HepG2 (cell line): ENCODE data around the gene ARPC1B. TPM values are rescaled to one million over a fixed set of nuclear protein-coding genes. Genes with fewer than 3 reads are reported as not detected.

Experiments used
- ATAC-seq: fragments of 200-7000 bp; cut with Tn5 transposase; 3 replicates; pipeline ENCODE4 v1.9.1; 2020; ENCODE audit warnings: mild to moderate bottlenecking, moderate library complexity
- BruUV-seq: library from RNA; stranded (reverse); fragments of 400-500 nt; replicated peaks from 2 replicates; lab custom pipeline; 2021; lab: Mats Ljungman, UMichigan
- CTCF ChIA-PET: fragments of 300-600 bp; formaldehyde crosslinking; extraction: SDS; loops from one replicate; lab custom pipeline; 2021; ENCODE audit warnings: low total read pairs, inconsistent platforms, low intra/inter-chr PET ratio; lab: Yijun Ruan, JAX
- POLR2A ChIA-PET: fragments of 350-600 bp; sonication (Branson Sonifier 250); formaldehyde crosslinking; loops from one replicate; lab custom pipeline; 2020; ENCODE audit warnings: antibody characterized with exemption, inconsistent platforms; lab: Yijun Ruan, JAX
- DNase-seq: peaks from one replicate; pipeline ENCODE4 v3.0.0-alpha.2; 2015; ENCODE audit warnings: low spot score
- FAIRE-seq: peaks from 3 replicates; lab custom pipeline; 2011; peaks lifted over from hg19 to GRCh38; lab: Jason Lieb, UNC
- H2AFZ ChIP-seq: one replicate; pipeline ENCODE4 v1.6.1; 2011; ENCODE audit warnings: low read length, inconsistent platforms
- H3K27ac ChIP-seq: fragments of 300-600 bp; 3 replicates; pipeline ENCODE4 v1.8.0; 2011; ENCODE audit warnings: mixed run types, mild to moderate bottlenecking, mixed read lengths, low read length, inconsistent platforms; ENCODE audit not compliant: insufficient read depth; ENCODE audit errors: extremely low read length
- H3K27me3 ChIP-seq, 2 experiments: fragments of 200-600 bp in 1 of 2; 2 replicates in 1 of 2; 3 replicates in 1 of 2; pipeline versions ENCODE4 v1.6.0 to v1.8.0; 2011; ENCODE audit warnings: low read length in 2 of 2, mild to moderate bottlenecking in 2 of 2, moderate library complexity in 2 of 2, inconsistent platforms in 1 of 2; ENCODE audit not compliant: insufficient read depth in 2 of 2, control insufficient read depth in 1 of 2
- H3K36me3 ChIP-seq, 2 experiments: fragments of 200-600 bp in 1 of 2; replicated peaks in 1 of 2; 2 replicates in 1 of 2; 3 replicates in 1 of 2; pipeline versions ENCODE4 v1.5.1 to v1.8.0; 2011; ENCODE audit warnings: low read length in 2 of 2, inconsistent platforms in 1 of 2; ENCODE audit not compliant: insufficient read depth in 2 of 2, control insufficient read depth in 1 of 2
- H3K4me1 ChIP-seq: 2 replicates; pipeline ENCODE4 v1.5.1; 2012; ENCODE audit warnings: low read length, inconsistent platforms; ENCODE audit not compliant: insufficient read depth
- H3K4me2 ChIP-seq: 2 replicates; pipeline ENCODE4 v1.6.0; 2011; ENCODE audit warnings: low read depth, low read length, inconsistent platforms
- H3K4me3 ChIP-seq, 3 experiments: fragments of 200-600 bp in 1 of 3; sonication (generic), shearing (Covaris generic) in 1 of 3; replicated peaks in 1 of 3; 2 replicates each; pipeline ENCODE4 v1.5.1; 2011 to 2016; ENCODE audit warnings: low read length in 3 of 3, inconsistent platforms in 2 of 3, low read depth in 2 of 3, mild to moderate bottlenecking in 2 of 3, control low read depth in 1 of 3, mixed read lengths in 1 of 3; ENCODE audit not compliant: insufficient read depth in 1 of 3
- H3K79me2 ChIP-seq: one replicate; pipeline ENCODE4 v1.6.1; 2011; ENCODE audit warnings: low read length, inconsistent platforms; ENCODE audit not compliant: insufficient read depth
- H3K9ac ChIP-seq: 2 replicates; pipeline ENCODE4 v1.6.0; 2011; ENCODE audit warnings: mild to moderate bottlenecking, low read depth, low read length, inconsistent platforms; ENCODE audit not compliant: insufficient read depth
- H3K9me3 ChIP-seq: 2 replicates; pipeline ENCODE4 v1.5.1; 2012; ENCODE audit warnings: mild to moderate bottlenecking, low read length
- H4K20me1 ChIP-seq: 2 replicates; pipeline ENCODE4 v1.6.0; 2011; ENCODE audit warnings: inconsistent platforms, mild to moderate bottlenecking, low read length, moderate library complexity; ENCODE audit not compliant: insufficient read depth
- ARNT2 ChIP-seq: sonication (generic); formaldehyde crosslinking; IDR thresholded peaks from 2 replicates; pipeline ENCODE4 v1.8.0; 2022; ENCODE audit warnings: mild to moderate bottlenecking, low read depth, missing genetic modification reagents, moderate library complexity
- CREB1 ChIP-seq, 2 experiments: fragments of 450-650 bp in 1 of 2; IDR thresholded peaks; 2 replicates each; pipeline ENCODE4 v1.6.1; 2016 to 2017; ENCODE audit warnings: control low read depth in 1 of 2, mild to moderate bottlenecking in 1 of 2, missing compliant biosample characterization in 1 of 2, missing genetic modification characterization in 1 of 2
- KDM5A ChIP-seq: fragments of 200-600 bp; sonication (generic); IDR thresholded peaks from 2 replicates; pipeline ENCODE4 v1.7.0; 2018; ENCODE audit warnings: antibody characterized with exemption, mild to moderate bottlenecking, low read length, borderline replicate concordance
- POLR2AphosphoS5 ChIP-seq: IDR thresholded peaks from 2 replicates; pipeline ENCODE4 v1.6.1; 2012; ENCODE audit warnings: low read depth, low read length
- SAP130 ChIP-seq: IDR thresholded peaks from 2 replicates; pipeline ENCODE4 v1.6.1; 2016; ENCODE audit warnings: low read depth
- ZBTB7B ChIP-seq: sonication (generic); formaldehyde crosslinking; IDR thresholded peaks from 2 replicates; pipeline ENCODE4 v1.4.0; 2020; ENCODE audit warnings: missing genetic modification reagents
- ZNF552 ChIP-seq: sonication (generic); formaldehyde crosslinking; IDR thresholded peaks from 2 replicates; pipeline ENCODE4 v1.9.0; 2022; ENCODE audit warnings: missing genetic modification reagents, mild to moderate bottlenecking, borderline replicate concordance
- ZNF577 ChIP-seq: sonication (generic); formaldehyde crosslinking; IDR thresholded peaks from 2 replicates; pipeline ENCODE4 v1.4.0; 2020; ENCODE audit warnings: mild to moderate bottlenecking, low read depth, missing genetic modification reagents, borderline replicate concordance
- ZNF816 ChIP-seq: sonication (generic); formaldehyde crosslinking; IDR thresholded peaks from 2 replicates; pipeline ENCODE4 v1.8.0; 2022; ENCODE audit warnings: missing genetic modification reagents, mild to moderate bottlenecking, borderline replicate concordance
- WGBS: methylation state at CpG from one replicate; pipeline ENCODE4 v1.1.6; 2017; ENCODE audit warnings: low lambda C conversion rate; 5-methylcytosine and 5-hydroxymethylcytosine counted together
- in situ Hi-C: cut with HindIII; loops from 2 replicates; pipeline ENCODE4 v1.10.0; 2017; ENCODE audit warnings: low pct_unique_long_range_greater_than_20kb; ENCODE audit not compliant: extremely low pct_ligation_motif_present
- intact Hi-C: fragments of 100-400 bp; cut with micrococcal nuclease; formaldehyde crosslinking; loops from one replicate; pipeline ENCODE4 v1.10.0; 2022; ENCODE audit not compliant: unreplicated experiment
- polyA plus RNA-seq, 8 experiments: library from polyadenylated mRNA; depleted of rRNA in 3 of 8; stranded (reverse) in 7 of 8; unstranded in 1 of 8; fragments of >200 nt; fragmentation: Illumina TruSeq in 4 of 8; extraction: Trizol in 4 of 8; gene quantifications; 2 replicates each; pipeline versions ENCODE4 v1.2.1 to v1.2.3, GENCODE V29; 2011 to 2016; ENCODE audit warnings: low read depth in 4 of 8, missing spikeins in 1 of 8, mixed read lengths in 1 of 8; ENCODE audit not compliant: insufficient read depth in 1 of 8
- total RNA-seq, 5 experiments: library from RNA; depleted of rRNA; stranded (reverse); fragments of >200 nt; fragmentation: Illumina TruSeq; extraction: Trizol; gene quantifications; 2 replicates each; pipeline ENCODE4 v1.2.3, GENCODE V29; 2016; ENCODE audit warnings: low read depth in 1 of 5
- TF ChIP-seq, protein P1 (sequence below): sonication (generic); formaldehyde crosslinking; IDR thresholded peaks from 2 replicates; pipeline ENCODE4 v1.8.1; 2023; ENCODE audit warnings: mild to moderate bottlenecking, inconsistent platforms, moderate library complexity, missing genetic modification reagents, borderline replicate concordance
- TF ChIP-seq, protein P2 (sequence below): sonication (generic); formaldehyde crosslinking; IDR thresholded peaks from 2 replicates; pipeline ENCODE4 v1.4.0; 2020; ENCODE audit warnings: mild to moderate bottlenecking, missing genetic modification reagents
- TF ChIP-seq, protein P3 (sequence below): sonication (generic); formaldehyde crosslinking; IDR thresholded peaks from 2 replicates; pipeline ENCODE4 v1.9.0; 2022; ENCODE audit warnings: missing genetic modification reagents, mild to moderate bottlenecking, borderline replicate concordance
- TF ChIP-seq, protein P4 (sequence below): sonication (generic); formaldehyde crosslinking; conservative IDR thresholded peaks from 2 replicates; pipeline ENCODE4 v1.8.1; 2023; ENCODE audit warnings: missing genetic modification reagents
- TF ChIP-seq, protein P5 (sequence below): IDR thresholded peaks from 2 replicates; pipeline ENCODE4 v1.6.1; 2018; ENCODE audit warnings: missing genetic modification reagents, mild to moderate bottlenecking, missing compliant biosample characterization
- TF ChIP-seq, protein P6 (sequence below): sonication (generic); formaldehyde crosslinking; IDR thresholded peaks from 2 replicates; pipeline ENCODE4 v1.5.0; 2020; ENCODE audit warnings: missing genetic modification reagents, mild to moderate bottlenecking, borderline replicate concordance

Gene ARPC1B
- total and polyA plus RNA-seq, 2 of the 13 experiments (the other 11 are each of a cell fraction or from before 2014, with no cell fraction given) = 72.9 to 89.1 TPM

DNA sequence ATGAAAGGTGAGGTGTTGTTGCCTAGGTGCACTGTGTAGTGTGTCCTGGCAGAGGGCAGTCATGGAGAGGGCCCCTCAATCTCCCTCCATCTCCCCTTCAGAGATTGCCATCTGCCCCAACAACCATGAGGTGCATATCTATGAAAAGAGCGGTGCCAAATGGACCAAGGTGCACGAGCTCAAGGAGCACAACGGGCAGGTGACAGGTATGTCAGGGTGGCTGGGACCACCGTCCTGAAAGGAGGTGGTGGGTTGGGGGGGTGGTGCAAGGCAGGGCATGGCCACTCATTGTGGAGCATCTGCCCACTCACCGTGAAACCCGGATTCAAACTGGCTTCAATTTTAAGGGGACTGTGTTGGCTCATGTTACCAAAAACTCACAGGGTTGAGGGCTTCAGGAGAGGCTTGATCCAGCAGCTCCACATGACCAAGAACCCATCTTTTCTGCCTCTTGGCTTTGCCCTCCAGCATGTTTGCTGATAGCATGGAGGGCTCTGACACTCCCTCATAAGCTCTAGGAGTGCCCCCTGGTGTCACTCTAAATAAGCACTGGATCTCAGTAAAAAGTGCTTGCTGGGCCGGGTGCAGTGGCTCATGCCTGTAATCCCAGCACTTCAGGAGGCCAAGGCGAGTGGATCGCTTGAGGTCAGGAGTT lies 12.2 kb downstream of the ARPC1B start:
- POLR2A ChIA-PET = interaction anchor here (0.7 to 1.7 kb wide), 3 partner anchors 13 to 22 kb away, joined by 3 to 5 read pairs (median 5); partner anchors contain the start of genes BUD31 and PDAP1
- TF ChIP-seq CREB1 (IDR thresholded peaks at IDR 0.05) = no peak
- no peak for TF ChIP-seq CREB1 (CRISPR knock-in tag; IDR thresholded peaks at IDR 0.05)
- TF ChIP-seq, protein P1, sequence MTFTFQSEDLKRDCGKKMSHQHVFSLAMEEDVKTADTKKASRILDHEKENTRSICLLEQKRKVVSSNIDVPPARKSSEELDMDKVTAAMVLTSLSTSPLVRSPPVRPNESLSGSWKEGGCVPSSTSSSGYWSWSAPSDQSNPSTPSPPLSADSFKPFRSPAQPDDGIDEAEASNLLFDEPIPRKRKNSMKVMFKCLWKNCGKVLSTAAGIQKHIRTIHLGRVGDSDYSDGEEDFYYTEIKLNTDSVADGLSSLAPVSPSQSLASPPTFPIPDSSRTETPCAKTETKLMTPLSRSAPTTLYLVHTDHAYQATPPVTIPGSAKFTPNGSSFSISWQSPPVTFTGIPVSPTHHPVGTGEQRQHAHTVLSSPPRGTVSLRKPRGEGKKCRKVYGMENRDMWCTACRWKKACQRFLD (CRISPR knock-in tag) = no peak
- TF ChIP-seq ZBTB7B (CRISPR knock-in tag) = no peak
- TF ChIP-seq ZNF816 (CRISPR knock-in tag) = no peak
- TF ChIP-seq, protein P2, sequence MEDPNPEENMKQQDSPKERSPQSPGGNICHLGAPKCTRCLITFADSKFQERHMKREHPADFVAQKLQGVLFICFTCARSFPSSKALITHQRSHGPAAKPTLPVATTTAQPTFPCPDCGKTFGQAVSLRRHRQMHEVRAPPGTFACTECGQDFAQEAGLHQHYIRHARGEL (CRISPR knock-in tag) = no peak
- no peak for TF ChIP-seq KDM5A
- peak; percentile 38; the same call in 1 of the 2 replicates for TF ChIP-seq SAP130
- TF ChIP-seq, protein P3, sequence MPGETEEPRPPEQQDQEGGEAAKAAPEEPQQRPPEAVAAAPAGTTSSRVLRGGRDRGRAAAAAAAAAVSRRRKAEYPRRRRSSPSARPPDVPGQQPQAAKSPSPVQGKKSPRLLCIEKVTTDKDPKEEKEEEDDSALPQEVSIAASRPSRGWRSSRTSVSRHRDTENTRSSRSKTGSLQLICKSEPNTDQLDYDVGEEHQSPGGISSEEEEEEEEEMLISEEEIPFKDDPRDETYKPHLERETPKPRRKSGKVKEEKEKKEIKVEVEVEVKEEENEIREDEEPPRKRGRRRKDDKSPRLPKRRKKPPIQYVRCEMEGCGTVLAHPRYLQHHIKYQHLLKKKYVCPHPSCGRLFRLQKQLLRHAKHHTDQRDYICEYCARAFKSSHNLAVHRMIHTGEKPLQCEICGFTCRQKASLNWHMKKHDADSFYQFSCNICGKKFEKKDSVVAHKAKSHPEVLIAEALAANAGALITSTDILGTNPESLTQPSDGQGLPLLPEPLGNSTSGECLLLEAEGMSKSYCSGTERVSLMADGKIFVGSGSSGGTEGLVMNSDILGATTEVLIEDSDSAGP (CRISPR knock-in tag) = peak; percentile 23; the same call in 1 of the 2 replicates
- TF ChIP-seq, protein P4, sequence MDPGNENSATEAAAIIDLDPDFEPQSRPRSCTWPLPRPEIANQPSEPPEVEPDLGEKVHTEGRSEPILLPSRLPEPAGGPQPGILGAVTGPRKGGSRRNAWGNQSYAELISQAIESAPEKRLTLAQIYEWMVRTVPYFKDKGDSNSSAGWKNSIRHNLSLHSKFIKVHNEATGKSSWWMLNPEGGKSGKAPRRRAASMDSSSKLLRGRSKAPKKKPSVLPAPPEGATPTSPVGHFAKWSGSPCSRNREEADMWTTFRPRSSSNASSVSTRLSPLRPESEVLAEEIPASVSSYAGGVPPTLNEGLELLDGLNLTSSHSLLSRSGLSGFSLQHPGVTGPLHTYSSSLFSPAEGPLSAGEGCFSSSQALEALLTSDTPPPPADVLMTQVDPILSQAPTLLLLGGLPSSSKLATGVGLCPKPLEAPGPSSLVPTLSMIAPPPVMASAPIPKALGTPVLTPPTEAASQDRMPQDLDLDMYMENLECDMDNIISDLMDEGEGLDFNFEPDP (CRISPR knock-in tag) = no peak
- no peak for TF ChIP-seq ZNF577
- TF ChIP-seq, protein P5, sequence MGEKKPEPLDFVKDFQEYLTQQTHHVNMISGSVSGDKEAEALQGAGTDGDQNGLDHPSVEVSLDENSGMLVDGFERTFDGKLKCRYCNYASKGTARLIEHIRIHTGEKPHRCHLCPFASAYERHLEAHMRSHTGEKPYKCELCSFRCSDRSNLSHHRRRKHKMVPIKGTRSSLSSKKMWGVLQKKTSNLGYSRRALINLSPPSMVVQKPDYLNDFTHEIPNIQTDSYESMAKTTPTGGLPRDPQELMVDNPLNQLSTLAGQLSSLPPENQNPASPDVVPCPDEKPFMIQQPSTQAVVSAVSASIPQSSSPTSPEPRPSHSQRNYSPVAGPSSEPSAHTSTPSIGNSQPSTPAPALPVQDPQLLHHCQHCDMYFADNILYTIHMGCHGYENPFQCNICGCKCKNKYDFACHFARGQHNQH (CRISPR knock-in tag) = 0 out of 2 replicates have a peak, but pooled peaks have one; percentile 35
- TF ChIP-seq, protein P6, sequence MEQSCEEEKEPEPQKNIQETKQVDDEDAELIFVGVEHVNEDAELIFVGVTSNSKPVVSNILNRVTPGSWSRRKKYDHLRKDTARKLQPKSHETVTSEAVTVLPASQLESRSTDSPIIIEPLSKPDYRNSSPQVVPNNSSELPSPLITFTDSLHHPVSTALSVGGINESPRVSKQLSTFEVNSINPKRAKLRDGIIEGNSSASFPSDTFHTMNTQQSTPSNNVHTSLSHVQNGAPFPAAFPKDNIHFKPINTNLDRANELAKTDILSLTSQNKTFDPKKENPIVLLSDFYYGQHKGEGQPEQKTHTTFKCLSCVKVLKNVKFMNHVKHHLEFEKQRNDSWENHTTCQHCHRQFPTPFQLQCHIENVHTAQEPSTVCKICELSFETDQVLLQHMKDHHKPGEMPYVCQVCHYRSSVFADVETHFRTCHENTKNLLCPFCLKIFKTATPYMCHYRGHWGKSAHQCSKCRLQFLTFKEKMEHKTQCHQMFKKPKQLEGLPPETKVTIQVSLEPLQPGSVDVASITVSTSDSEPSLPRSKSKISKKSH (CRISPR knock-in tag) = no peak
- no peak for TF ChIP-seq ARNT2 (CRISPR knock-in tag)
- no peak for TF ChIP-seq POLR2AphosphoS5
- no peak for TF ChIP-seq ZNF552

More for the DNA sequence above, 12.2 kb downstream of the ARPC1B start:
- no peak overlapping the region for H2AFZ ChIP-seq
- no TSS peak for BruUV-seq
- 88% methylated on average over 8 of the region's 9 CpGs for WGBS
- intact Hi-C loops = loop anchor here (1.0 kb wide), 1 partner anchor 21 kb away; no protein-coding TSS in a partner anchor
- ATAC-seq = peak; percentile 75
- no peaks in the 10 kb centered on the region for H3K9me3 ChIP-seq
- H3K27me3 ChIP-seq = no peaks in the 10 kb centered on the region
- in situ Hi-C loops = no loop called here
- CTCF ChIA-PET = interaction anchor here (2.2 kb wide), 1 partner anchor 21 kb away, joined by 18 read pairs; no protein-coding TSS in a partner anchor
- H3K27ac ChIP-seq = no peak overlapping the region
- no peak overlapping the region for H3K4me2 ChIP-seq
- H3K79me2 ChIP-seq = peaks cover 9% of the 10 kb centered on the region
- 0 out of 2 replicates have a peak, but pooled peaks cover 6% of the 10 kb centered on the region for H4K20me1 ChIP-seq
- peaks cover 8% of the 10 kb centered on the region for H3K4me1 ChIP-seq
- no peak overlapping the region for H3K4me3 ChIP-seq
- H3K36me3 ChIP-seq = peaks cover 14 to 39% of the 10 kb centered on the region in 2 experiments
- peak; percentile 67 for DNase-seq
- no peak overlapping the region for H3K9ac ChIP-seq
- peak; percentile 12 for FAIRE-seq
